ENCODE measurements around the gene ESPNL.

Gene ESPNL

GRCh38 chr2:238151205-238151604, 51.1 kb downstream of the ESPNL start:
- peaks cover 19% of the 10 kb centered on the region for H3K4me1 ChIP-seq (ENCODE audit: insufficient read depth, insufficient read length)
- no peak for TF ChIP-seq SUZ12 (IDR thresholded peaks at IDR 0.05; ENCODE audit: extremely low read depth, insufficient read depth, insufficient read length)

GRCh38 chr2:238151628-238152235, 51.6 kb downstream of the ESPNL start:
- H3K27me3 ChIP-seq (ENCODE audit: insufficient read depth, insufficient read length), result no peaks in the 10 kb centered on the region
- peak overlapping the region; percentile 39 for H3K9ac ChIP-seq (ENCODE audit: insufficient read length, low read depth)
- peaks cover 7% of the 10 kb centered on the region; the same call in 1 of the 2 replicates for H3K9me3 ChIP-seq (ENCODE audit: insufficient read depth, low read length)
- DNase-seq (ENCODE audit: low read depth, low spot score), result no peak
- no peak overlapping the region for H3K4me3 ChIP-seq (ENCODE audit: insufficient read length, low read depth)
- no peak for TF ChIP-seq YY1 (IDR thresholded peaks at IDR 0.05; ENCODE audit: insufficient read depth, insufficient read length)
- H3K4me1 ChIP-seq (ENCODE audit: insufficient read depth, insufficient read length), result peaks cover 19% of the 10 kb centered on the region
- H3K36me3 ChIP-seq (ENCODE audit: insufficient read depth, insufficient read length, low read length), result no peaks in the 10 kb centered on the region

More at GRCh38 chr2:238151205-238151604, 51.1 kb downstream of the ESPNL start:
- Histone ChIP-seq H3K9ac (ENCODE audit: insufficient read length, low read depth) (peak overlapping the region; percentile 39), H3K27me3 (ENCODE audit: insufficient read depth, insufficient read length) (no peaks in the 10 kb centered on the region), H3K36me3 (ENCODE audit: insufficient read depth, insufficient read length, low read length) (no peaks in the 10 kb centered on the region), H3K4me3 (ENCODE audit: insufficient read length, low read depth) (no peak overlapping the region), H3K9me3 (ENCODE audit: insufficient read depth, low read length) (peaks cover 7% of the 10 kb centered on the region; the same call in 1 of the 2 replicates)
- no peak for DNase-seq (ENCODE audit: low read depth, low spot score)

- Histone ChIP-seq H3K4me1 (ENCODE audit: insufficient read depth, insufficient read length) (peaks cover 15% of the 10 kb centered on the region), H3K9me3 (ENCODE audit: insufficient read depth, low read length) (peaks cover 7% of the 10 kb centered on the region; the same call in 1 of the 2 replicates), H3K4me3 (ENCODE audit: insufficient read length, low read depth) (no peak overlapping the region), H3K9ac (ENCODE audit: insufficient read length, low read depth) (no peak overlapping the region), H3K36me3 (ENCODE audit: insufficient read depth, insufficient read length, low read length) (no peaks in the 10 kb centered on the region), H3K27me3 (ENCODE audit: insufficient read depth, insufficient read length) (no peaks in the 10 kb centered on the region)
- no peak for TF ChIP-seq YY1 (IDR thresholded peaks at IDR 0.05; ENCODE audit: insufficient read depth, insufficient read length)
- no peak for TF ChIP-seq SUZ12 (IDR thresholded peaks at IDR 0.05; ENCODE audit: extremely low read depth, insufficient read depth, insufficient read length)
- no peak for TF ChIP-seq ZNF274 (IDR thresholded peaks at IDR 0.05; ENCODE audit: low read depth, low read length)
- DNase-seq (ENCODE audit: low read depth, low spot score), result no peak
Measured at GRCh38 chr2:238152771-238153688, 52.9 kb downstream of the ESPNL start.

- TF ChIP-seq SUZ12 (IDR thresholded peaks at IDR 0.05; ENCODE audit: extremely low read depth, insufficient read depth, insufficient read length) (no peak), ZNF274 (IDR thresholded peaks at IDR 0.05; ENCODE audit: low read depth, low read length) (no peak), YY1 (IDR thresholded peaks at IDR 0.05; ENCODE audit: insufficient read depth, insufficient read length) (no peak)
- Histone ChIP-seq H3K9ac (ENCODE audit: insufficient read length, low read depth) (no peak overlapping the region), H3K4me3 (ENCODE audit: insufficient read length, low read depth) (no peak overlapping the region), H3K4me1 (ENCODE audit: insufficient read depth, insufficient read length) (peaks cover 16% of the 10 kb centered on the region), H3K36me3 (ENCODE audit: insufficient read depth, insufficient read length, low read length) (no peaks in the 10 kb centered on the region), H3K9me3 (ENCODE audit: insufficient read depth, low read length) (peaks cover 7% of the 10 kb centered on the region; the same call in 1 of the 2 replicates), H3K27me3 (ENCODE audit: insufficient read depth, insufficient read length) (peaks cover 5% of the 10 kb centered on the region)
- DNase-seq (ENCODE audit: low read depth, low spot score), result no peak
Measured at GRCh38 chr2:238154570-238154969, 54.4 kb downstream of the ESPNL start.

- Histone ChIP-seq H3K9ac (ENCODE audit: insufficient read length, low read depth) (no peak overlapping the region), H3K36me3 (ENCODE audit: insufficient read depth, insufficient read length, low read length) (no peaks in the 10 kb centered on the region), H3K4me1 (ENCODE audit: insufficient read depth, insufficient read length) (peaks cover 22% of the 10 kb centered on the region), H3K4me3 (ENCODE audit: insufficient read length, low read depth) (no peak overlapping the region), H3K9me3 (ENCODE audit: insufficient read depth, low read length) (peaks cover 7% of the 10 kb centered on the region; the same call in 1 of the 2 replicates), H3K27me3 (ENCODE audit: insufficient read depth, insufficient read length) (peaks cover 12% of the 10 kb centered on the region)
- DNase-seq (ENCODE audit: low read depth, low spot score), result no peak
- TF ChIP-seq ZNF274 (IDR thresholded peaks at IDR 0.05; ENCODE audit: low read depth, low read length), result no peak
- no peak for TF ChIP-seq YY1 (IDR thresholded peaks at IDR 0.05; ENCODE audit: insufficient read depth, insufficient read length)
- no peak for TF ChIP-seq SUZ12 (IDR thresholded peaks at IDR 0.05; ENCODE audit: extremely low read depth, insufficient read depth, insufficient read length)
Measured at GRCh38 chr2:238155051-238155760, 55.1 kb downstream of the ESPNL start.

GRCh38 chr2:238155761-238156694, 55.9 kb downstream of the ESPNL start:
- DNase-seq (ENCODE audit: low read depth, low spot score), result no peak
- H3K4me3 ChIP-seq (ENCODE audit: insufficient read length, low read depth), result no peak overlapping the region
- H3K27me3 ChIP-seq (ENCODE audit: insufficient read depth, insufficient read length), result peaks cover 14% of the 10 kb centered on the region
- TF ChIP-seq ZNF274 (IDR thresholded peaks at IDR 0.05; ENCODE audit: low read depth, low read length) (no peak), YY1 (IDR thresholded peaks at IDR 0.05; ENCODE audit: insufficient read depth, insufficient read length) (no peak), SUZ12 (IDR thresholded peaks at IDR 0.05; ENCODE audit: extremely low read depth, insufficient read depth, insufficient read length) (no peak)
- peaks cover 7% of the 10 kb centered on the region; the same call in 1 of the 2 replicates for H3K9me3 ChIP-seq (ENCODE audit: insufficient read depth, low read length)
- peaks cover 17% of the 10 kb centered on the region for H3K4me1 ChIP-seq (ENCODE audit: insufficient read depth, insufficient read length)
- H3K36me3 ChIP-seq (ENCODE audit: insufficient read depth, insufficient read length, low read length), result no peaks in the 10 kb centered on the region
- no peak overlapping the region for H3K9ac ChIP-seq (ENCODE audit: insufficient read length, low read depth)

All from NT2/D1 (cell line).